MM.1S (cell line): Measurements from ENCODE around the gene CTU2.

ENCODE experiments used
- DNase-seq: peaks from one replicate; pipeline ENCODE4 v3.0.0-alpha.2; 2015
- H2AFZ ChIP-seq: fragments of 300-600 bp; sonication (generic); 2 replicates; pipeline ENCODE4 v1.6.0; 2016; ENCODE audit warnings: antibody characterized with exemption, low read length
- H3F3A ChIP-seq: fragments of 300-600 bp; sonication (generic); 2 replicates; pipeline ENCODE4 v1.6.1; 2016; ENCODE audit warnings: mild to moderate bottlenecking, antibody characterized with exemption, low read length, moderate library complexity, mixed read lengths; ENCODE audit not compliant: insufficient read depth
- H3K27ac ChIP-seq: fragments of 300-600 bp; sonication (generic); 2 replicates; pipeline ENCODE4 v1.5.1; 2016; ENCODE audit warnings: mild to moderate bottlenecking, low read length
- H3K27me3 ChIP-seq: fragments of 300-600 bp; sonication (generic); replicated peaks from 2 replicates; pipeline ENCODE4 v1.6.0; 2016; ENCODE audit warnings: low read length; ENCODE audit not compliant: insufficient read depth
- H3K36me3 ChIP-seq: fragments of 300-600 bp; sonication (generic); replicated peaks from 2 replicates; pipeline ENCODE4 v1.6.1; 2016; ENCODE audit warnings: mild to moderate bottlenecking, low read length, mixed read lengths; ENCODE audit not compliant: insufficient read depth
- H3K4me1 ChIP-seq: fragments of 300-600 bp; sonication (generic); 2 replicates; pipeline ENCODE4 v1.6.1; 2016; ENCODE audit warnings: low read length, mixed read lengths
- H3K4me2 ChIP-seq: fragments of 300-600 bp; sonication (generic); 2 replicates; pipeline ENCODE4 v1.6.0; 2016; ENCODE audit warnings: low read depth, low read length
- H3K4me3 ChIP-seq: fragments of 300-600 bp; sonication (generic); 2 replicates; pipeline ENCODE4 v1.5.1; 2016; ENCODE audit warnings: low read length, mixed read lengths
- H3K79me2 ChIP-seq: fragments of 300-600 bp; sonication (generic); 2 replicates; pipeline ENCODE4 v1.6.1; 2016; ENCODE audit warnings: mixed run types, low read length, mixed read lengths
- H3K9ac ChIP-seq: fragments of 300-600 bp; sonication (generic); 2 replicates; pipeline ENCODE4 v1.6.1; 2016; ENCODE audit warnings: low read length, mixed read lengths
- H3K9me2 ChIP-seq: fragments of 300-600 bp; sonication (generic); replicated peaks from 2 replicates; pipeline ENCODE4 v1.6.1; 2016; ENCODE audit warnings: mild to moderate bottlenecking, low read length, mixed read lengths; ENCODE audit not compliant: insufficient read depth
- H3K9me3 ChIP-seq: fragments of 300-600 bp; sonication (generic); replicated peaks from 2 replicates; pipeline ENCODE4 v1.6.1; 2016; ENCODE audit warnings: mild to moderate bottlenecking, low read length, mixed read lengths; ENCODE audit not compliant: insufficient read depth
- H4K20me1 ChIP-seq: fragments of 300-600 bp; sonication (generic); 2 replicates; pipeline ENCODE4 v1.6.1; 2016; ENCODE audit warnings: mild to moderate bottlenecking, low read length, moderate library complexity, mixed read lengths; ENCODE audit not compliant: insufficient read depth
- CTCF ChIP-seq: fragments of 300-600 bp; sonication (generic); IDR thresholded peaks from 2 replicates; pipeline ENCODE4 v1.5.1; 2016; ENCODE audit warnings: antibody characterized with exemption, low read length, mixed read lengths
- EZH2 ChIP-seq: fragments of 300-600 bp; sonication (generic); optimal IDR thresholded peaks from 2 replicates; pipeline ENCODE3; 2017; ENCODE audit warnings: low read depth, mild to moderate bottlenecking, antibody characterized with exemption, low read length, mixed read lengths
- EZH2phosphoT487 ChIP-seq: fragments of 300-600 bp; sonication (generic); IDR thresholded peaks from 2 replicates; pipeline ENCODE4 v1.6.1; 2018; ENCODE audit warnings: antibody characterized with exemption, low read length

Gene CTU2

GRCh38 chr16:88703486-88704309 lies 2.6 kb upstream of the CTU2 start:
- Histone ChIP-seq H3K9ac (no peak overlapping the region), H3K79me2 (peaks cover 35% of the 10 kb centered on the region), H4K20me1 (no peaks in the 10 kb centered on the region), H3F3A (peaks cover 7% of the 10 kb centered on the region; the same call in 1 of the 2 replicates), H3K36me3 (no peaks in the 10 kb centered on the region), H3K4me2 (no peak overlapping the region), H2AFZ (no peak overlapping the region), H3K27me3 (no peaks in the 10 kb centered on the region), H3K9me2 (no peaks in the 10 kb centered on the region), H3K9me3 (no peaks in the 10 kb centered on the region), H3K27ac (no peak overlapping the region), H3K4me3 (no peak overlapping the region), H3K4me1 (peaks cover 13% of the 10 kb centered on the region)
- TF ChIP-seq EZH2phosphoT487, result no peak
- TF ChIP-seq EZH2, result no peak
- no peak for TF ChIP-seq CTCF
- no peak for DNase-seq

- peak overlapping the region; percentile 44; the same call in 1 of the 2 replicates for H3K27ac ChIP-seq
- H3K27me3 ChIP-seq, result no peaks in the 10 kb centered on the region
- H3K79me2 ChIP-seq, result peaks cover 37% of the 10 kb centered on the region
- peak; percentile 12 for DNase-seq
- no peaks in the 10 kb centered on the region for H3K9me2 ChIP-seq
- TF ChIP-seq EZH2phosphoT487 (no peak), CTCF (no peak), EZH2 (no peak)
- H3K9ac ChIP-seq, result peak overlapping the region; percentile 66
- no peaks in the 10 kb centered on the region for H3K36me3 ChIP-seq
- H3K4me1 ChIP-seq, result peaks cover 12% of the 10 kb centered on the region
- H2AFZ ChIP-seq, result no peak overlapping the region
- peak overlapping the region; percentile 72 for H3K4me2 ChIP-seq
- H3K4me3 ChIP-seq, result peak overlapping the region; percentile 64
- no peaks in the 10 kb centered on the region for H4K20me1 ChIP-seq
- H3K9me3 ChIP-seq, result no peaks in the 10 kb centered on the region
- peaks cover 7% of the 10 kb centered on the region; the same call in 1 of the 2 replicates for H3F3A ChIP-seq
These were observed 1.1 kb upstream of the CTU2 start for GRCh38 chr16:88705076-88705684.

- Histone ChIP-seq H3K79me2 (peaks cover 37% of the 10 kb centered on the region), H3K4me2 (peak overlapping the region; percentile 72), H3K27ac (peak overlapping the region; percentile 44; the same call in 1 of the 2 replicates), H3K9me2 (no peaks in the 10 kb centered on the region), H3F3A (peaks cover 7% of the 10 kb centered on the region; the same call in 1 of the 2 replicates), H4K20me1 (no peaks in the 10 kb centered on the region), H3K9ac (peak overlapping the region; percentile 66), H3K4me3 (peak overlapping the region; percentile 64), H3K27me3 (no peaks in the 10 kb centered on the region), H2AFZ (no peak overlapping the region), H3K36me3 (no peaks in the 10 kb centered on the region), H3K9me3 (no peaks in the 10 kb centered on the region), H3K4me1 (peaks cover 7% of the 10 kb centered on the region)
- no peak for TF ChIP-seq EZH2
- no peak for TF ChIP-seq CTCF
- TF ChIP-seq EZH2phosphoT487, result no peak
- no peak for DNase-seq
These were observed 488 bp upstream of the CTU2 start for GRCh38 chr16:88705801-88706228.
